H1 (cell line): ENCODE data around the gene PDE4D. TPM values are rescaled to one million over a fixed set of nuclear protein-coding genes. Genes with fewer than 3 reads are reported as not detected.

Source experiments
- CTCF ChIA-PET: fragments of 300-600 bp; sonication (Branson Sonifier 250); formaldehyde crosslinking; loops from one replicate; lab custom pipeline; 2021; ENCODE audit not compliant: partially characterized antibody; lab: Charles Lee
- POLR2A ChIA-PET: fragments of 300-600 bp; sonication (Branson Sonifier 250); formaldehyde crosslinking; loops from one replicate; lab custom pipeline; 2021; ENCODE audit warnings: inconsistent platforms; ENCODE audit not compliant: partially characterized antibody; lab: Charles Lee
- DNase-seq, 2 experiments: peaks; one replicate each; pipeline versions ENCODE4 v3.0.0 to v3.0.0-alpha.2; 2010 to 2022; ENCODE audit warnings: low spot score in 2 of 2, low read depth in 1 of 2, mixed read lengths in 1 of 2
- FAIRE-seq: peaks from 2 replicates; lab custom pipeline; 2011; peaks lifted over from hg19 to GRCh38; lab: Jason Lieb, UNC
- H2AFZ ChIP-seq: 2 replicates; pipeline ENCODE4 v1.8.1; 2012; ENCODE audit warnings: low read length, inconsistent platforms
- H2AK5ac ChIP-seq: 2 replicates; pipeline ENCODE4 v1.6.1; 2013; ENCODE audit warnings: low read depth, low read length
- H2BK120ac ChIP-seq: replicated peaks from 2 replicates; pipeline ENCODE3; 2013; ENCODE audit warnings: low read depth, low read length, inconsistent platforms
- H2BK12ac ChIP-seq: 2 replicates; pipeline ENCODE4 v1.6.1; 2013; ENCODE audit warnings: low read depth, low read length
- H2BK15ac ChIP-seq: 2 replicates; pipeline ENCODE4 v1.6.1; 2013; ENCODE audit warnings: low read length
- H2BK20ac ChIP-seq: 2 replicates; pipeline ENCODE4 v1.6.1; 2013; ENCODE audit warnings: low read length
- H2BK5ac ChIP-seq: 2 replicates; pipeline ENCODE4 v1.6.1; 2013; ENCODE audit warnings: low read depth, low read length
- H3K14ac ChIP-seq: 2 replicates; pipeline ENCODE4 v1.6.1; 2013; ENCODE audit warnings: inconsistent platforms; ENCODE audit not compliant: insufficient read length
- H3K18ac ChIP-seq: 2 replicates; pipeline ENCODE4 v1.6.1; 2013; ENCODE audit warnings: low read length; ENCODE audit errors: extremely low read depth
- H3K23ac ChIP-seq: 2 replicates; pipeline ENCODE4 v1.6.1; 2013; ENCODE audit warnings: inconsistent platforms; ENCODE audit not compliant: insufficient read length
- H3K23me2 ChIP-seq: 2 replicates; pipeline ENCODE4 v1.6.1; 2013; ENCODE audit warnings: low read depth, low read length
- H3K27ac ChIP-seq: 2 replicates; pipeline ENCODE4 v1.6.1; 2011; ENCODE audit warnings: low read depth, low read length, inconsistent platforms
- H3K27me3 ChIP-seq, 4 experiments: replicated peaks in 1 of 4; 1 replicate in 1 of 4; 2 replicates in 3 of 4; pipeline versions ENCODE4 v1.6.1 to v1.8.1; 2011 to 2013; ENCODE audit warnings: low read length in 3 of 4, mild to moderate bottlenecking in 3 of 4, inconsistent platforms in 2 of 4, mixed read lengths in 2 of 4, moderate library complexity in 1 of 4; ENCODE audit not compliant: control insufficient read depth in 3 of 4, insufficient read depth in 3 of 4; ENCODE audit errors: extremely low read depth in 1 of 4
- H3K36me3 ChIP-seq, 4 experiments: 2 replicates each; pipeline versions ENCODE4 v1.6.1 to v1.8.1; 2011 to 2013; ENCODE audit warnings: mild to moderate bottlenecking in 4 of 4, low read length in 3 of 4, moderate library complexity in 2 of 4, control low read depth in 1 of 4, inconsistent platforms in 1 of 4; ENCODE audit not compliant: insufficient read depth in 4 of 4, control insufficient read depth in 2 of 4
- H3K4ac ChIP-seq: replicated peaks from 2 replicates; pipeline ENCODE3; 2013; ENCODE audit warnings: low read length, low read depth, mixed read lengths, inconsistent platforms; ENCODE audit not compliant: insufficient read length
- H3K4me1 ChIP-seq, 4 experiments: replicated peaks in 1 of 4; 1 replicate in 1 of 4; 2 replicates in 3 of 4; pipeline versions ENCODE4 v1.6.1 to v1.8.1; 2011 to 2013; ENCODE audit warnings: low read length in 3 of 4, inconsistent platforms in 2 of 4, mixed read lengths in 1 of 4; ENCODE audit not compliant: insufficient read depth in 4 of 4, control insufficient read depth in 3 of 4
- H3K4me2 ChIP-seq, 2 experiments: 2 replicates each; pipeline versions ENCODE4 v1.6.1 to v1.8.1; 2011 to 2013; ENCODE audit warnings: low read depth in 2 of 2, low read length in 2 of 2, control low read depth in 1 of 2, inconsistent platforms in 1 of 2, mild to moderate bottlenecking in 1 of 2; ENCODE audit not compliant: insufficient read depth in 1 of 2
- H3K4me3 ChIP-seq, 4 experiments: fragments of 200-600, 300-600 bp in 1 of 4; sonication (generic), shearing (Covaris generic), sonication (Bioruptor Twin) in 1 of 4; 2 replicates each; pipeline versions ENCODE4 v1.5.1 to v1.8.1; 2011 to 2016; ENCODE audit warnings: low read length in 4 of 4, low read depth in 3 of 4, control low read depth in 2 of 4, inconsistent platforms in 2 of 4, mild to moderate bottlenecking in 2 of 4, mixed read lengths in 1 of 4, moderate library complexity in 1 of 4; ENCODE audit not compliant: insufficient read depth in 2 of 4; ENCODE audit errors: extremely low read depth in 1 of 4
- H3K56ac ChIP-seq: replicated peaks from 2 replicates; pipeline ENCODE3; 2013; ENCODE audit warnings: low read depth, mild to moderate bottlenecking, mixed read lengths, low read length, inconsistent platforms; ENCODE audit not compliant: insufficient read length
- H3K79me1 ChIP-seq: 2 replicates; pipeline ENCODE4 v1.6.1; 2013; ENCODE audit warnings: low read depth, low read length, control low read depth
- H3K79me2 ChIP-seq, 2 experiments: 2 replicates each; pipeline versions ENCODE4 v1.6.1 to v1.8.1; 2012 to 2013; ENCODE audit warnings: low read length in 2 of 2, mild to moderate bottlenecking in 2 of 2, inconsistent platforms in 1 of 2; ENCODE audit not compliant: insufficient read depth in 2 of 2, control insufficient read depth in 1 of 2
- H3K9ac ChIP-seq, 4 experiments: replicated peaks in 1 of 4; 1 replicate in 1 of 4; 2 replicates in 3 of 4; pipeline versions ENCODE4 v1.6.1 to v1.8.1; 2011 to 2013; ENCODE audit warnings: low read depth in 3 of 4, low read length in 3 of 4, control low read depth in 2 of 4, mild to moderate bottlenecking in 2 of 4, moderate library complexity in 2 of 4, inconsistent platforms in 1 of 4; ENCODE audit errors: extremely low read depth in 1 of 4
- H3K9me3 ChIP-seq, 2 experiments: 2 replicates each; pipeline versions ENCODE4 v1.6.1 to v1.8.1; 2012 to 2013; ENCODE audit warnings: mild to moderate bottlenecking in 2 of 2, moderate library complexity in 2 of 2, control low read depth in 1 of 2, inconsistent platforms in 1 of 2, low read depth in 1 of 2, low read length in 1 of 2, mixed read lengths in 1 of 2; ENCODE audit not compliant: insufficient read depth in 2 of 2
- H4K20me1 ChIP-seq, 2 experiments: replicated peaks in 1 of 2; 2 replicates each; pipeline versions ENCODE3 to v1.8.1; 2011 to 2013; ENCODE audit warnings: inconsistent platforms in 2 of 2, low read length in 2 of 2, mild to moderate bottlenecking in 1 of 2; ENCODE audit not compliant: insufficient read depth in 2 of 2, control insufficient read depth in 1 of 2
- H4K5ac ChIP-seq: 2 replicates; pipeline ENCODE4 v1.6.1; 2013; ENCODE audit warnings: low read length, low read depth, mixed read lengths, inconsistent platforms; ENCODE audit not compliant: insufficient read length
- H4K8ac ChIP-seq: 2 replicates; pipeline ENCODE4 v1.8.0; 2013; ENCODE audit warnings: mild to moderate bottlenecking, moderate library complexity, low read length, inconsistent platforms; ENCODE audit not compliant: insufficient read depth; ENCODE audit errors: extremely low read depth
- H4K91ac ChIP-seq: replicated peaks from 2 replicates; pipeline ENCODE3; 2013; ENCODE audit warnings: low read length, mixed read lengths, inconsistent platforms; ENCODE audit not compliant: insufficient read length
- CBX8 ChIP-seq: fragments of 300-800, 300-1000 bp; sonication (generic); IDR thresholded peaks from 2 replicates; pipeline ENCODE4 v1.7.1; 2016; ENCODE audit warnings: low read depth, low read length, borderline replicate concordance
- HDAC6 ChIP-seq: IDR thresholded peaks from one replicate; pipeline ENCODE4 v1.7.1; 2012; ENCODE audit warnings: low read depth, mild to moderate bottlenecking, inconsistent platforms, low read length, moderate library complexity
- KDM4A ChIP-seq: IDR thresholded peaks from one replicate; pipeline ENCODE4 v1.7.1; 2012; ENCODE audit warnings: low read depth, mild to moderate bottlenecking, moderate library complexity, low read length, inconsistent platforms; ENCODE audit not compliant: severe bottlenecking
- SIN3A ChIP-seq, 2 experiments: IDR thresholded peaks in 1 of 2; conservative IDR thresholded peaks in 1 of 2; 2 replicates each; pipeline ENCODE4 v1.6.1; 2011 to 2012; ENCODE audit warnings: low read length in 2 of 2, improper control_type of control experiment in 1 of 2, low read depth in 1 of 2, mild to moderate bottlenecking in 1 of 2
- SP4 ChIP-seq: IDR thresholded peaks from 2 replicates; pipeline ENCODE4 v1.6.1; 2012; ENCODE audit warnings: low read length, inconsistent platforms
- TAF7 ChIP-seq: optimal IDR thresholded peaks from 2 replicates; pipeline ENCODE3; 2011; ENCODE audit warnings: low read depth, mild to moderate bottlenecking, inconsistent platforms, low read length, moderate library complexity, borderline replicate concordance
- polyA plus RNA-seq, 7 experiments: library from polyadenylated mRNA; depleted of rRNA in 3 of 7; stranded (reverse) in 5 of 7; unstranded in 2 of 7; fragments of >200 nt in 5 of 7; fragments of 200-250 nt in 2 of 7; gene quantifications; 1 replicate in 5 of 7; 2 replicates in 1 of 7; 4 replicates in 1 of 7; pipeline versions ENCODE4 v1.2.1 to v1.2.3, GENCODE V29; 2011 to 2013; ENCODE audit warnings: missing spikeins in 2 of 7, mixed read lengths in 2 of 7
- total RNA-seq: library from RNA; stranded (reverse); fragmentation: NEBNext Ultra II Directional; extraction: Animal tissue kit (Norgen Biotek cat#: 25700); gene quantifications from 2 replicates; pipeline ENCODE4 v1.2.1, GENCODE V29; 2021

PDE4D gene
- total and polyA plus RNA-seq, 2 of the 8 experiments (the other 6 are each of a cell fraction or from before 2014, with no cell fraction given): 2.3 to 3.7 TPM

GRCh38 chr5:59542306-59542705, 351.2 kb downstream of the PDE4D start:
- H2BK15ac ChIP-seq: no peak overlapping the region
- H4K20me1 ChIP-seq: no peaks in the 10 kb centered on the region
- H4K91ac ChIP-seq: no peak overlapping the region
- H3K79me1 ChIP-seq: no peaks in the 10 kb centered on the region
- H2AFZ ChIP-seq: no peak overlapping the region
- no peak overlapping the region for H2BK120ac ChIP-seq
- ChIA-PET POLR2A (no interaction called here), CTCF (no interaction called here)
- no peak overlapping the region for H3K14ac ChIP-seq
- H3K9ac ChIP-seq: no peak overlapping the region
- H3K4me3 ChIP-seq: no peak overlapping the region
- H3K56ac ChIP-seq: no peak overlapping the region
- no peaks in the 10 kb centered on the region for H3K23me2 ChIP-seq
- no peaks in the 10 kb centered on the region for H3K36me3 ChIP-seq
- no peak for FAIRE-seq
- H3K79me2 ChIP-seq: no peaks in the 10 kb centered on the region
- no peak overlapping the region for H2BK20ac ChIP-seq
- H3K27me3 ChIP-seq: no peaks in the 10 kb centered on the region
- no peak overlapping the region for H3K23ac ChIP-seq
- TF ChIP-seq SP4 (no peak), CBX8 (no peak), TAF7 (no peak), SIN3A (conservative IDR thresholded peaks at IDR 0.05 in 1 of 2, IDR thresholded peaks at IDR 0.05 in 1 of 2; ENCODE audit: low read depth in 1 of 2, low read length in 2 of 2) (no peak), HDAC6 (no peak), KDM4A (no peak)
- H3K18ac ChIP-seq: no peak overlapping the region
- H4K5ac ChIP-seq: no peak overlapping the region
- no peaks in the 10 kb centered on the region for H3K9me3 ChIP-seq
- DNase-seq: no peak
- H2BK5ac ChIP-seq: no peak overlapping the region
- H3K27ac ChIP-seq: no peak overlapping the region
- no peak overlapping the region for H4K8ac ChIP-seq
- H3K4ac ChIP-seq: no peak overlapping the region
- no peak overlapping the region for H2AK5ac ChIP-seq
- no peak overlapping the region for H3K4me2 ChIP-seq
- H3K4me1 ChIP-seq: peaks cover 0 to 5% (median 0%) of the 10 kb centered on the region in 4 experiments; a peak in 2 of 7 replicates
- H2BK12ac ChIP-seq: no peak overlapping the region
